Fibroblast of villous mesenchyme (primary cell): Measurements from ENCODE around the gene SCAND1. TPM values are rescaled to one million over a fixed set of nuclear protein-coding genes. Genes with fewer than 3 reads are reported as not detected.

Source experiments
- DNase-seq: peaks from one replicate; pipeline ENCODE4 v3.0.0-alpha.2; 2010; ENCODE audit warnings: low read depth
- H3K4me3 ChIP-seq: 2 replicates; pipeline ENCODE4 v1.5.1; 2011; ENCODE audit warnings: low read depth, mild to moderate bottlenecking, low read length
- total RNA-seq: library from RNA; depleted of rRNA; stranded (reverse); fragments of >200 nt; gene quantifications from 2 replicates; pipeline ENCODE4 v1.2.3, GENCODE V29; 2012
- TF ChIP-seq, protein P1 (sequence below): IDR thresholded peaks from 2 replicates; pipeline ENCODE4 v1.5.1; 2012; ENCODE audit warnings: low read depth, mild to moderate bottlenecking, low read length; ENCODE audit not compliant: insufficient read depth

Gene SCAND1
- total RNA-seq, 1 donor = 41.0 TPM

DNA sequence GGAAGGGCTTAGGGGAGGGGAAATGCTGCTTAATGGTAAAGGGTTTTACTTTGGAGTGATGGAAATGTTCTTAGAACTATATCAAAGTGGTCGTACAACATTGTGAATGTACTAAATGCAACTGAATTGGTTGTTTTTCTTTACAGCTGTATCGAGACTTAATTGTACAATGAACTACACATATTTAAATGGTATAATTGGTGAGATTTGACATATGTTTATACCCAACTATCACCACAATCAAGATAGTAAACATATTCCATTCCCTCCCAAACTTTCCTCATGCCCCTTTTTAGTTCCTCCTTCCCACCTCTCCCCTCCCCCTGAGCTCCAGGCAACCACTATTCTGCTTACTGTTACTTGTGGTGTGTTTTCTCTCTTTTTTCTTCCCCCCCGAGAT, 44.0 kb downstream of the SCAND1 start:
- TF ChIP-seq, protein P1, sequence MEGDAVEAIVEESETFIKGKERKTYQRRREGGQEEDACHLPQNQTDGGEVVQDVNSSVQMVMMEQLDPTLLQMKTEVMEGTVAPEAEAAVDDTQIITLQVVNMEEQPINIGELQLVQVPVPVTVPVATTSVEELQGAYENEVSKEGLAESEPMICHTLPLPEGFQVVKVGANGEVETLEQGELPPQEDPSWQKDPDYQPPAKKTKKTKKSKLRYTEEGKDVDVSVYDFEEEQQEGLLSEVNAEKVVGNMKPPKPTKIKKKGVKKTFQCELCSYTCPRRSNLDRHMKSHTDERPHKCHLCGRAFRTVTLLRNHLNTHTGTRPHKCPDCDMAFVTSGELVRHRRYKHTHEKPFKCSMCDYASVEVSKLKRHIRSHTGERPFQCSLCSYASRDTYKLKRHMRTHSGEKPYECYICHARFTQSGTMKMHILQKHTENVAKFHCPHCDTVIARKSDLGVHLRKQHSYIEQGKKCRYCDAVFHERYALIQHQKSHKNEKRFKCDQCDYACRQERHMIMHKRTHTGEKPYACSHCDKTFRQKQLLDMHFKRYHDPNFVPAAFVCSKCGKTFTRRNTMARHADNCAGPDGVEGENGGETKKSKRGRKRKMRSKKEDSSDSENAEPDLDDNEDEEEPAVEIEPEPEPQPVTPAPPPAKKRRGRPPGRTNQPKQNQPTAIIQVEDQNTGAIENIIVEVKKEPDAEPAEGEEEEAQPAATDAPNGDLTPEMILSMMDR = no peak
- no peak for DNase-seq
- no peak overlapping the region for H3K4me3 ChIP-seq

DNA sequence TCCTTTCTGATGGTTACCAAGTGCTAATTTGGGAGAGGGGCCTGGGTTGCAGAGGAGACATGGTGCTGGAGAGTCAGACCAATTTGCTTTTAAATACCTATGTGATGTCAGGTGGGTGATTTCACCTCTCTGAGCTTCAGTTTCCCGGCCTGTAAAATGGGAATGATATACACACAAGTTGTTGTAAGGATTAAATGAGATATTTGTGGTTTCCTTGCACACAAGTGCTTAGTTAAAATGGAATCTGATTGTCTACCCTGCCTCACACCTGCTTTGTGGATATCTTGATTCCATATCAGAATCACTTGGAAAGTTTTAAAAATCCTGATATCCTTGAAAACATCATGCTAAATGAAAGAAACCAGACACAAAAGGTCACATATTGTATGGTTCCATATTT, 44.5 kb downstream of the SCAND1 start:
- TF ChIP-seq, protein P1 = no peak
- H3K4me3 ChIP-seq = no peak overlapping the region
- DNase-seq = no peak

DNA sequence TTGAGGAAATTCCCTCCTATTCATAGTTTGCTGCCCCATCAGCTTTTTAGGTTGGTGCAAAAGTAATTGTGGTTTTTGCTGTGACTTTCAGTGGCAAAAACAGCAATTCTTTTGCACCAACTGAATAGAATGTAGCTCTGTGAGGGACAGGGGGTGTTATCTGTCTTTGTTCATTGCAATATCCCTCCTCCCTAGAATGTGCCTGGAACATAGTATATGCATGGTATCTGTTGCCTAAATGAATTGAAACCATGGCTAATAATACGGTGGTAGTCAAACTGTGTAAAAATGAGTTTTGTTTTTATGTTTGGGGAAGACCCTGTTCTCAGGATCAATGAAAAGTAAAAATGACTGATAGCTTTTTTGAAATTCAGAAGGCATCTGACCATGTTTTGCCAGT, 45.1 kb downstream of the SCAND1 start:
- DNase-seq = no peak
- H3K4me3 ChIP-seq = no peak overlapping the region
- TF ChIP-seq, protein P1 = no peak

DNA sequence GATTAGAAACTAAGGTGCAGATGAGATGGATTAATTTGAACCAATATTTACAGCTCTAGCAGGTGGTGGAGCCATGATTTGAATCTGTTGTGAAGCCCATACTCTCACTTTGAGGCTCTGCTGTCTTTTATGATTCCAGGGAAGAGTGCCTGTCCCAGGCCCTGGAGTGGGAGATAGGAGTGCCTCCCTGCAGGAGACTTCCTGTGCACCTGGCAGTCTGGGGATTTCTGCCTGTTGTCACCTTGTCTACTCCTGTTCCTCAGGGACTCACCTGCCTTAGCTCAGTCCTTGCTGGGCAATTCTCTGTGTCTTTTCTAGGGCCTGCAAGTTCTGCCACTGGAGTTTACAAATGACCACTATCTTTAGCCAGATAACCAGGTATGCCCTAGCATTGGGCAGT, 46.3 kb downstream of the SCAND1 start:
- no peak for DNase-seq
- TF ChIP-seq, protein P1 = no peak
- H3K4me3 ChIP-seq = no peak overlapping the region

DNA sequence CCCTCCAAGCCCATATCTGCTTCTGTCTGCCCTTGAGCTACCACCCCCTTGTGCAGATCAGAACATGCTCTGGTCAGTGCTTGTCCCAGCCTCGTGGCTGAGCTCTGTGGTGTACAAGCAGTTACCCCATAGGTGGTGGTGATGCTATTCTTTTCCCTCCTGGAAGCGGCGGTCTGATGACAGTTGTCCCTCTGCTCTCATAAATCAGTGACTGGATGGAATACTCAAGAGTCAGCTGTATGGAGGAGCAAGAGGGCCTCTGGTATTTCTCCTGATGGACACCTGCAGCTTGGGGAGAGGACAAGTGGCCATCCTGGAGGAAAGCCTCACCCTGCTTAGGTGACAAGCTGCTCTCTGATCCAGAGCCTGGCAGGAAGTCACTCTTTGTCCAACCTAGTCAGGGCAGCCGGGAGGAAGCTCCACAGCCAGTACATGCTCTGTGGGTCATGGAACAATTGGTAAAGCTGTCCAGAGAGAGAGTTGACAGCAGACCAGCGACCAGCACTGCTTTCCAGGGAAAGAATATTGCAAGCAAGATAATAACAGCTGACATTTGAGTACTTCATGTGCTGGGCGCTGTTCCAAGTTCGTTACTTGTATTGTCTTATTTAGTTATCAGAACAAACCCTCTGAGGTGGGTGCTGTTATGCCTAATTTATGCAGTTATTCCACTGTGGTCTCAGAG, 47.1 kb downstream of the SCAND1 start:
- no peak overlapping the region for H3K4me3 ChIP-seq
- DNase-seq = no peak
- TF ChIP-seq, protein P1 = no peak

DNA sequence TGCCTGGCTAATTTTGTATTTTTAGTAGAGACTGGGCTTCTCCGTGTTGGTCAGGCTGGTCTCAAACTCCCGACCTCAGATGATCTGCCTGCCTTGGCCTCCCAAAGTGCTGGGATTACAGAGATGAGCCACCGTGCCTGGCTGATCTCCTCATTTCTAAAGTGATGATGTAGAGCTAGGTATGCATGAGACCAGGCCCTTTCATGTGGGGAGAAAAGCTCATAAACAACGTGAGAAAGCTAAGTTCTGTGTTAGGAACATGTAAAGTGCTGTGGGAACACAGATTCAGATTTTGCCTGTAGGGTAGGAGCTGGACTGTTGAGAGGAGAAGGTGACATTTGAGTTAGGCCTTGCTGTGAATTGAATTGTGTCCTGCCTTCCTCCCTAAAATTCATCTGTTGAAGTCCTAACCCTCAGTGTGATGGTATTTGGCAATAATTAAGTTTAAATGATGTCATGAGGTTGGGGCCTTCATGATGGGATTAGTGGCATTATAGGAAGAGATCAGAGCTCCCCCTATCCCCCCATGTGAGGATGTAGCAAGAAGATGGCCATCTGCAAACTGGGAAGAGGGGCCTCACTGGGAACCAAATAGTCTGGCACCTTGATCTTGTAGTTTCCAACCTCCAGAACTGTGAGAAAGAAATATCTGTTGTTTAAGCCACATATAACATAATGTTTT, 49.2 kb downstream of the SCAND1 start:
- TF ChIP-seq, protein P1 = no peak
- no peak for DNase-seq
- H3K4me3 ChIP-seq = no peak overlapping the region
